Smooth muscle cell of the umbilical artery (primary cell): ENCODE data around the gene UBXN7. TPM values are rescaled to one million over a fixed set of nuclear protein-coding genes. Genes with fewer than 3 reads are reported as not detected.

Experiments used
- total RNA-seq: library from RNA; depleted of rRNA; stranded (reverse); fragments of >200 nt; gene quantifications from 2 replicates; pipeline ENCODE4 v1.2.3, GENCODE V29; 2014

Gene UBXN7
- 19.0 and 25.1 TPM in 2 replicates for total RNA-seq

GRCh38 chr3:196432137-196432879, at the start of gene UBXN7:
UBXN7 (minus strand) TSS chr3:196432427; CDS start chr3:196432399, 28 bp downstream.

GRCh38 chr3:196317687-196318467, 114.3 kb downstream of the UBXN7 start, which contains the start of gene DYNLT2B:
DYNLT2B (minus strand) TSS chr3:196318240; CDS start chr3:196318152, 88 bp downstream.

Other genes starting within 250 kb of the UBXN7 start
- gene ZDHHC19, start 221.0 kb downstream of the UBXN7 start, total RNA-seq = not detected in 2 replicates
- not detected in 2 replicates for gene SLC51A, start 215.9 kb downstream of the UBXN7 start, total RNA-seq
- 82.5 and 98.9 TPM in 2 replicates for gene PCYT1A, start 144.7 kb downstream of the UBXN7 start, total RNA-seq
- gene DYNLT2B, start 114.2 kb downstream of the UBXN7 start, total RNA-seq = 5.9 and 7.2 TPM in 2 replicates
- gene TM4SF19, start 94.0 kb downstream of the UBXN7 start, total RNA-seq = not detected in 2 replicates
- 14.3 and 18.8 TPM in 2 replicates for gene RNF168, start 71.3 kb upstream of the UBXN7 start, total RNA-seq
- gene SMCO1, start 82.9 kb upstream of the UBXN7 start, total RNA-seq = not detected in 2 replicates
- 5.3 and 5.8 TPM in 2 replicates for gene WDR53, start 136.1 kb upstream of the UBXN7 start, total RNA-seq
- 11.9 and 15.5 TPM in 2 replicates for gene FBXO45, start 136.2 kb upstream of the UBXN7 start, total RNA-seq
- 0.30 and 1.2 TPM in 2 replicates for gene NRROS, start 207.3 kb upstream of the UBXN7 start, total RNA-seq